Endothelial cell of umbilical vein (primary cell): ENCODE measurements around the gene UBD. TPM values are rescaled to one million over a fixed set of nuclear protein-coding genes. Genes with fewer than 3 reads are reported as not detected.

ENCODE experiments used
- BruUV-seq: library from RNA; stranded (reverse); fragments of 400-500 nt; replicated peaks from 2 replicates; lab custom pipeline; 2021; lab: Mats Ljungman, UMichigan
- CTCF ChIA-PET: fragments of 300-600, 350-600 bp; sonication (Branson Sonifier 250); formaldehyde crosslinking; loops from one replicate; lab custom pipeline; 2021; ENCODE audit warnings: antibody characterized with exemption, inconsistent platforms; lab: Charles Lee
- POLR2A ChIA-PET: fragments of 300-600, 350-600 bp; sonication (Branson Sonifier 250); formaldehyde crosslinking; loops from one replicate; lab custom pipeline; 2021; ENCODE audit warnings: antibody characterized with exemption, inconsistent platforms; lab: Charles Lee
- DNase-seq: peaks from one replicate; pipeline ENCODE4 v3.0.0-alpha.2; 2011; ENCODE audit warnings: low read depth, low spot score
- FAIRE-seq: peaks from 2 replicates; lab custom pipeline; 2011; peaks lifted over from hg19 to GRCh38; lab: Jason Lieb, UNC
- H2AFZ ChIP-seq: 2 replicates; pipeline ENCODE4 v1.6.0; 2012; ENCODE audit warnings: low read depth, low read length, control low read depth, inconsistent platforms
- H3K27ac ChIP-seq: 2 replicates; pipeline ENCODE4 v1.5.1; 2011; ENCODE audit warnings: low read depth, mild to moderate bottlenecking, control low read depth, low read length, moderate library complexity; ENCODE audit not compliant: insufficient read depth
- H3K27me3 ChIP-seq, 2 experiments: 2 replicates each; pipeline versions ENCODE4 v1.6.0 to v1.6.1; 2011; ENCODE audit warnings: low read length in 2 of 2, mixed read lengths in 1 of 2; ENCODE audit not compliant: control insufficient read depth in 2 of 2, insufficient read depth in 2 of 2
- H3K36me3 ChIP-seq, 2 experiments: 2 replicates in 1 of 2; 3 replicates in 1 of 2; pipeline ENCODE4 v1.5.1; 2011; ENCODE audit warnings: low read length in 2 of 2, mild to moderate bottlenecking in 1 of 2, moderate library complexity in 1 of 2; ENCODE audit not compliant: control insufficient read depth in 2 of 2, insufficient read depth in 2 of 2; ENCODE audit errors: extremely low read depth in 1 of 2
- H3K4me1 ChIP-seq: 3 replicates; pipeline ENCODE4 v1.5.1; 2011; ENCODE audit warnings: mild to moderate bottlenecking, low read length; ENCODE audit not compliant: control insufficient read depth, insufficient read depth; ENCODE audit errors: extremely low read depth
- H3K4me2 ChIP-seq: 2 replicates; pipeline ENCODE4 v1.6.1; 2011; ENCODE audit warnings: low read length, control low read depth, mixed read lengths; ENCODE audit not compliant: insufficient read depth
- H3K4me3 ChIP-seq, 3 experiments: fragments of 200-600 bp in 1 of 3; sonication (generic), shearing (Covaris generic) in 1 of 3; replicated peaks in 1 of 3; 2 replicates each; pipeline ENCODE4 v1.5.1; 2011 to 2016; ENCODE audit warnings: control low read depth in 3 of 3, low read length in 3 of 3, mild to moderate bottlenecking in 2 of 3, inconsistent platforms in 1 of 3, low read depth in 1 of 3, moderate library complexity in 1 of 3; ENCODE audit not compliant: insufficient read depth in 1 of 3
- H3K79me2 ChIP-seq: 2 replicates; pipeline ENCODE4 v1.6.0; 2012; ENCODE audit warnings: low read length, inconsistent platforms; ENCODE audit not compliant: control insufficient read depth, insufficient read depth
- H3K9ac ChIP-seq: replicated peaks from 2 replicates; pipeline ENCODE3; 2011; ENCODE audit warnings: low read length, control low read depth; ENCODE audit not compliant: insufficient read depth; ENCODE audit errors: extremely low read depth
- H3K9me1 ChIP-seq: replicated peaks from 3 replicates; pipeline ENCODE4 v1.6.0; 2011; ENCODE audit warnings: mild to moderate bottlenecking, low read length; ENCODE audit not compliant: control insufficient read depth, insufficient read depth; ENCODE audit errors: extremely low read depth
- H3K9me3 ChIP-seq: replicated peaks from 2 replicates; pipeline ENCODE4 v1.5.1; 2012; ENCODE audit warnings: low read length, inconsistent platforms; ENCODE audit not compliant: control insufficient read depth, insufficient read depth
- H4K20me1 ChIP-seq: replicated peaks from 2 replicates; pipeline ENCODE3; 2011; ENCODE audit warnings: mild to moderate bottlenecking, low read length; ENCODE audit not compliant: control insufficient read depth, insufficient read depth; ENCODE audit errors: extremely low read depth
- CTCF ChIP-seq, 2 donors: IDR thresholded peaks; 1 replicate in 1 of 2; 2 replicates in 1 of 2; pipeline ENCODE4 v1.5.1; 2011; ENCODE audit warnings: low read length in 2 of 2, mild to moderate bottlenecking in 2 of 2, moderate library complexity in 2 of 2, control low read depth in 1 of 2, inconsistent platforms in 1 of 2, low read depth in 1 of 2; ENCODE audit not compliant: insufficient read depth in 1 of 2; ENCODE audit errors: extremely low read depth in 1 of 2
- EZH2 ChIP-seq: IDR thresholded peaks from 2 replicates; pipeline ENCODE4 v1.6.1; 2012; ENCODE audit warnings: borderline replicate concordance, low read depth, mild to moderate bottlenecking, moderate library complexity, low read length, inconsistent platforms; ENCODE audit not compliant: severe bottlenecking
- FOS ChIP-seq: IDR thresholded peaks from 2 replicates; pipeline ENCODE4 v1.6.1; 2011; ENCODE audit warnings: mild to moderate bottlenecking, low read length, moderate library complexity, borderline replicate concordance; ENCODE audit not compliant: insufficient read depth
- GATA2 ChIP-seq: IDR thresholded peaks from 2 replicates; pipeline ENCODE4 v1.7.0; 2011; ENCODE audit warnings: low read depth, mild to moderate bottlenecking, moderate library complexity, mixed read lengths, low read length; ENCODE audit not compliant: insufficient read length, insufficient read depth
- JUN ChIP-seq: IDR thresholded peaks from 2 replicates; pipeline ENCODE4 v1.6.1; 2011; ENCODE audit warnings: borderline replicate concordance, low read depth; ENCODE audit not compliant: insufficient read length, insufficient read depth
- MAX ChIP-seq: IDR thresholded peaks from 2 replicates; pipeline ENCODE4 v1.6.1; 2011; ENCODE audit not compliant: insufficient read depth, insufficient read length
- POLR2A ChIP-seq: IDR thresholded peaks from 2 replicates; pipeline ENCODE4 v1.6.1; 2012; ENCODE audit warnings: low read depth, mild to moderate bottlenecking, control low read depth, low read length
- dilution Hi-C: fragments of 300-500 bp; cut with MboI; formaldehyde crosslinking; loops from one replicate; pipeline ENCODE4 v1.15.0; 2019; ENCODE audit warnings: low sequenced_read_pairs; ENCODE audit not compliant: extremely low pct_ligation_motif_present
- intact Hi-C: fragments of 100-400 bp; cut with micrococcal nuclease; formaldehyde crosslinking; loops from one replicate; pipeline ENCODE4 v1.10.0; 2022
- polyA plus RNA-seq, 4 experiments: library from polyadenylated mRNA; depleted of rRNA in 3 of 4; stranded (reverse) in 3 of 4; unstranded in 1 of 4; fragments of >200 nt; gene quantifications; 2 replicates each; pipeline versions ENCODE4 v1.2.1 to v1.2.3, GENCODE V29; 2011 to 2012; ENCODE audit warnings: missing spikeins in 1 of 4
- total RNA-seq: library from RNA; stranded (reverse); gene quantifications from 2 replicates; pipeline ENCODE4 v1.2.3, GENCODE V29; 2021

Gene UBD
- total and polyA plus RNA-seq, 2 donors (not counting 3 experiments of a cell fraction or from before 2014, with no cell fraction given): 0.10 to 0.31 TPM

GRCh38 chr6:29603456-29603855 lies 43.9 kb upstream of the UBD start:
- BruUV-seq: no TSS peak
- H3K4me1 ChIP-seq: no peaks in the 10 kb centered on the region
- dilution Hi-C loops: no loop called here
- DNase-seq (no peak), FAIRE-seq (no peak)
- no peak overlapping the region for H3K4me3 ChIP-seq
- no peaks in the 10 kb centered on the region for H3K9me1 ChIP-seq
- H3K9me3 ChIP-seq: no peaks in the 10 kb centered on the region
- TF ChIP-seq MAX (no peak), GATA2 (no peak), POLR2A (no peak), FOS (no peak), JUN (no peak), EZH2 (no peak), CTCF (IDR thresholded peaks at IDR 0.05; ENCODE audit: extremely low read depth in 1 of 2, insufficient read depth in 1 of 2, low read depth in 1 of 2, low read length in 2 of 2) (no peak)
- no peaks in the 10 kb centered on the region for H3K27me3 ChIP-seq
- intact Hi-C loops: no loop called here
- no peak overlapping the region for H2AFZ ChIP-seq
- no peak overlapping the region for H3K4me2 ChIP-seq
- no peak overlapping the region for H3K9ac ChIP-seq
- peaks cover 3 to 24% of the 10 kb centered on the region in 2 experiments for H3K36me3 ChIP-seq
- CTCF ChIA-PET: interaction anchor here (1.0 to 1.1 kb wide), 2 partner anchors 13 to 44 kb away, joined by 3 read pairs; partner anchors contain the start of gene UBD
- H4K20me1 ChIP-seq: no peaks in the 10 kb centered on the region
- POLR2A ChIA-PET: no interaction called here
- no peak overlapping the region for H3K27ac ChIP-seq
- no peaks in the 10 kb centered on the region for H3K79me2 ChIP-seq
